GM21717 (cell line): ENCODE results near the gene CNOT1.

ENCODE experiments used
- ATAC-seq: cut with Tn5 transposase; IDR thresholded peaks from one replicate; pipeline ENCODE4 v1.9.1; 2021; ENCODE audit warnings: mild to moderate bottlenecking, moderate library complexity; ENCODE audit not compliant: unreplicated experiment

Gene CNOT1

GRCh38 chr16:58488531-58488930, 141.1 kb downstream of the CNOT1 start:
- ATAC-seq: no peak

- peak; percentile 79 for ATAC-seq
Observed at GRCh38 chr16:58487566-58488351, 141.9 kb downstream of the CNOT1 start.

GRCh38 chr16:58485184-58485887, 144.3 kb downstream of the CNOT1 start:
- ATAC-seq: no peak

- no peak for ATAC-seq
Observed at GRCh38 chr16:58481931-58482330, 147.7 kb downstream of the CNOT1 start.

- ATAC-seq: no peak
Observed at GRCh38 chr16:58481226-58481869, 148.3 kb downstream of the CNOT1 start.

GRCh38 chr16:58478427-58478826, 151.2 kb downstream of the CNOT1 start:
- no peak for ATAC-seq

GRCh38 chr16:58476791-58477190, 152.8 kb downstream of the CNOT1 start:
- ATAC-seq: no peak

GRCh38 chr16:58475091-58475619, 154.5 kb downstream of the CNOT1 start:
- ATAC-seq: no peak

- no peak for ATAC-seq
Observed at GRCh38 chr16:58474296-58474695, 155.3 kb downstream of the CNOT1 start.

GRCh38 chr16:58472827-58473226, 156.8 kb downstream of the CNOT1 start:
- no peak for ATAC-seq

GRCh38 chr16:58472266-58472665, 157.4 kb downstream of the CNOT1 start:
- ATAC-seq: no peak

- no peak for ATAC-seq
Observed at GRCh38 chr16:58471209-58471975, 158.2 kb downstream of the CNOT1 start.
